Heart left ventricle (tissue), 16 donors: ENCODE results near the gene KIF1A. TPM values are rescaled to one million over a fixed set of nuclear protein-coding genes. Genes with fewer than 3 reads are reported as not detected.

Experiments used
- ATAC-seq, 4 donors: fragments of 200-7000 bp; cut with Tn5 transposase; one replicate each; pipeline ENCODE4 v1.9.1; 2020 to 2022; ENCODE audit warnings: moderate library complexity in 4 of 4, mild to moderate bottlenecking in 3 of 4, moderate number of reproducible peaks in 1 of 4
- DNase-seq, 5 donors: peaks; one replicate each; pipeline ENCODE4 v3.0.0-alpha.2; 2020
- H3K27ac ChIP-seq, 12 donors: fragments of 200-600 bp; sonication (generic) in 4 of 12; one replicate each; pipeline versions ENCODE4 v1.5.0 to v1.8.0; 2016 to 2022; ENCODE audit warnings: mild to moderate bottlenecking in 2 of 12
- H3K27me3 ChIP-seq, 9 donors: fragments of 200-600 bp; sonication (generic) in 2 of 9; one replicate each; pipeline versions ENCODE4 v1.5.1 to v1.8.0; 2016 to 2022; ENCODE audit warnings: mild to moderate bottlenecking in 3 of 9
- H3K36me3 ChIP-seq, 9 donors: fragments of 200-600 bp; sonication (generic) in 2 of 9; one replicate each; pipeline versions ENCODE4 v1.5.0 to v1.8.0; 2018 to 2022; ENCODE audit warnings: mild to moderate bottlenecking in 2 of 9
- H3K4me1 ChIP-seq, 12 donors: fragments of 200-600 bp; sonication (generic) in 4 of 12; one replicate each; pipeline versions ENCODE4 v1.5.0 to v1.8.0; 2016 to 2022; ENCODE audit warnings: mild to moderate bottlenecking in 3 of 12
- H3K4me3 ChIP-seq, 12 donors: fragments of 200-600 bp; sonication (generic) in 4 of 12; one replicate each; pipeline versions ENCODE4 v1.5.0 to v1.8.0; 2017 to 2022; ENCODE audit warnings: mild to moderate bottlenecking in 9 of 12, moderate library complexity in 4 of 12
- H3K9me3 ChIP-seq, 12 donors: fragments of 200-600 bp; sonication (generic) in 4 of 12; one replicate each; pipeline versions ENCODE4 v1.5.0 to v1.8.0; 2016 to 2022; ENCODE audit warnings: mild to moderate bottlenecking in 1 of 12
- CTCF ChIP-seq, 12 donors: fragments of 200-600 bp; sonication (generic) in 4 of 12; IDR thresholded peaks; one replicate each; pipeline versions ENCODE4 v1.5.0 to v1.8.0; 2018 to 2022; ENCODE audit warnings: antibody characterized with exemption in 12 of 12, mild to moderate bottlenecking in 5 of 12
- POLR2A ChIP-seq, 2 donors: fragments of 450-650 bp; IDR thresholded peaks; one replicate each; pipeline ENCODE4 v1.6.1; 2017; ENCODE audit warnings: antibody characterized with exemption in 2 of 2, mild to moderate bottlenecking in 2 of 2, moderate library complexity in 2 of 2
- WGBS, 4 donors: extraction: QIAGEN DNeasy Blood & Tissue Kit in 2 of 4; methylation state at CpG; one replicate each; pipeline versions ENCODE4 v1.1.5 to v1.1.7; 2013 to 2018; 5-methylcytosine and 5-hydroxymethylcytosine counted together
- intact Hi-C, 10 donors: fragments of 100-400 bp; cut with DNase I; formaldehyde crosslinking; loops; one replicate each; pipeline versions ENCODE4 v1.11.1 to v1.14.2; 2022
- polyA plus RNA-seq, 2 donors: library from polyadenylated mRNA; stranded (reverse); fragments of 200-250 nt; gene quantifications; one replicate each; pipeline ENCODE4 v1.2.3, GENCODE V29; 2013
- total RNA-seq, 9 donors: library from RNA; depleted of rRNA in 2 of 9; stranded (reverse); fragments of >200 nt in 2 of 9; fragmentation: NEBNext Ultra II Directional in 3 of 9; extraction: Animal tissue kit (Norgen Biotek cat#: 25700) in 3 of 9; gene quantifications; one replicate each; pipeline versions ENCODE4 v1.1.0 to v1.2.4, GENCODE V29; 2016 to 2023
- donor health status: ischemic (EF 13 %, LVEDD 7.1; RV severe dilation, severe dysfunction).
- donor health status: healthy with polysubstance abuse.
- donor health status: DM: no; HTN: yes; CAD: no.
- donor health status: DM: no; HTN: no; CAD: no.
- donor health status: ischemic (EF 25% LVEDD 6.9; RV normal size, moderate dysfunction).
- donor health status: ischemic (EF 25% LVEDD 5.7; RV mildly dilated, moderate dysfunction).
- donor health status: healthy.
- donor health status: DM: yes; HTN: yes; CAD: no.
- donor health status: ischemic (EF 35%, LVEDD 5.7; RV mildly dilated, moderate dysfunction).
- donor health status: nonischemic (EF 11% LVEDD 7.7; RV severe dilation, severe dysfunction).
- donor health status: DM: yes; HTN: yes; CAD: no.
- donor health status: PGD.
- donor health status: ischemic (EF 29% LVEDD 5.4; RV normal size, mild dysfunction).
- donor health status: nonischemic (EF 23%, LVEDD 6.1; RV moderate dilation, normal function).

Gene KIF1A
- total and polyA plus RNA-seq, 11 donors, result 0.76 to 25.8 (median 2.7) TPM

- H3K27me3 ChIP-seq, result peaks cover 32 to 59% (median 48%) of the 10 kb centered on the region in 9 donors
- no peak overlapping the region for H3K27ac ChIP-seq
- no peaks in the 10 kb centered on the region for H3K36me3 ChIP-seq
- no peak for ATAC-seq
- peaks cover 0 to 16% (median 0%) of the 10 kb centered on the region in 12 donors for H3K9me3 ChIP-seq
- H3K4me3 ChIP-seq, result peak overlapping the region in 10 of 12 donors; percentile 2 to 49 (median 35)
- TF ChIP-seq CTCF (IDR thresholded peaks at IDR 0.05), result no peak
- no peak for TF ChIP-seq POLR2A (IDR thresholded peaks at IDR 0.05)
- peaks cover 0 to 29% (median 7%) of the 10 kb centered on the region in 12 donors for H3K4me1 ChIP-seq
- intact Hi-C loops, result no loop called here
- WGBS, 4 donors, result 21 to 48% (median 22%) methylated on average over 24 to 48 of the region's 48 CpGs
- DNase-seq, result peak in 1 of 5 donors; percentile 40
Observed at GRCh38 chr2:240818293-240819125, 1.5 kb downstream of the KIF1A start.

- Histone ChIP-seq H3K36me3 (no peaks in the 10 kb centered on the region), H3K27me3 (peaks cover 32 to 51% (median 44%) of the 10 kb centered on the region in 9 donors), H3K9me3 (peaks cover 0 to 12% (median 0%) of the 10 kb centered on the region in 12 donors), H3K4me3 (no peak overlapping the region), H3K4me1 (peaks cover 0 to 29% (median 7%) of the 10 kb centered on the region in 12 donors), H3K27ac (no peak overlapping the region)
- 82 to 89% (median 86%) methylated on average over 12 to 19 of the region's 19 CpGs for WGBS, 4 donors
- intact Hi-C loops, result no loop called here
- ATAC-seq (no peak), DNase-seq (peak in 2 of 5 donors; percentile 17 to 49)
- TF ChIP-seq POLR2A (IDR thresholded peaks at IDR 0.05) (no peak), CTCF (IDR thresholded peaks at IDR 0.05) (no peak)
Observed at GRCh38 chr2:240817496-240818292, 2.3 kb downstream of the KIF1A start.

GRCh38 chr2:240816584-240817495, 3.2 kb downstream of the KIF1A start:
- ATAC-seq (no peak), DNase-seq (peak in 1 of 5 donors; percentile 51)
- WGBS, 4 donors, result 80 to 95% (median 82%) methylated on average over 2 to 12 of the region's 12 CpGs
- intact Hi-C loops, result no loop called here
- Histone ChIP-seq H3K36me3 (no peaks in the 10 kb centered on the region), H3K27me3 (peaks cover 28 to 43% (median 36%) of the 10 kb centered on the region in 9 donors), H3K27ac (no peak overlapping the region), H3K4me1 (peaks cover 0 to 29% (median 7%) of the 10 kb centered on the region in 12 donors), H3K9me3 (peaks cover 0 to 12% (median 0%) of the 10 kb centered on the region in 12 donors), H3K4me3 (no peak overlapping the region)
- no peak for TF ChIP-seq POLR2A (IDR thresholded peaks at IDR 0.05)
- no peak for TF ChIP-seq CTCF (IDR thresholded peaks at IDR 0.05)
